Gastroesophageal sphincter (tissue), 4 donors: ENCODE results near the gene TGFBR2. TPM values are rescaled to one million over a fixed set of nuclear protein-coding genes. Genes with fewer than 3 reads are reported as not detected.
A peak's percentile ranks its signal among the peaks of the same experiment; 100 is the strongest.

ENCODE experiments used
- ATAC-seq: fragments of 150-250 bp; one replicate; pipeline ENCODE4 v1.9.1; 2016; ENCODE audit warnings: mild to moderate bottlenecking, moderate library complexity
- H3K27ac ChIP-seq, 4 donors: fragments of 200-600 bp; sonication (generic) in 3 of 4; 1 replicate in 3 of 4; 2 replicates in 1 of 4; pipeline ENCODE4 v1.5.1; 2016 to 2019
- H3K27me3 ChIP-seq: fragments of 200-600 bp; sonication (generic); one replicate; pipeline ENCODE4 v1.5.1; 2019
- H3K36me3 ChIP-seq, 2 donors: fragments of 200-600 bp; sonication (generic); one replicate each; pipeline ENCODE4 v1.5.1; 2019; ENCODE audit warnings: control low read depth in 1 of 2
- H3K4me1 ChIP-seq, 3 donors: fragments of 200-600 bp; sonication (generic); 1 replicate in 2 of 3; 2 replicates in 1 of 3; pipeline ENCODE4 v1.5.1; 2016 to 2019; ENCODE audit warnings: control low read depth in 2 of 3
- H3K4me3 ChIP-seq, 2 donors: fragments of 200-600 bp; sonication (generic); one replicate each; pipeline ENCODE4 v1.5.1; 2019; ENCODE audit warnings: mild to moderate bottlenecking in 1 of 2, moderate library complexity in 1 of 2
- H3K9me3 ChIP-seq, 3 donors: fragments of 200-600 bp; sonication (generic); one replicate each; pipeline ENCODE4 v1.5.1; 2017 to 2019; ENCODE audit warnings: control low read depth in 2 of 3
- CTCF ChIP-seq, 4 experiments: fragments of 200-600 bp in 2 of 4; fragments of 450-650 bp in 2 of 4; sonication (generic) in 1 of 4; IDR thresholded peaks; one replicate each; pipeline ENCODE4 v1.5.1; 2017 to 2019; ENCODE audit warnings: antibody characterized with exemption in 4 of 4, mild to moderate bottlenecking in 2 of 4, moderate library complexity in 2 of 4
- EP300 ChIP-seq: sonication (generic); formaldehyde crosslinking; IDR thresholded peaks from one replicate; pipeline ENCODE4 v1.6.1; 2017; ENCODE audit warnings: antibody characterized with exemption, mild to moderate bottlenecking
- POLR2A ChIP-seq, 2 donors: fragments of 450-650 bp; IDR thresholded peaks; one replicate each; pipeline ENCODE4 v1.6.1; 2017; ENCODE audit warnings: antibody characterized with exemption in 2 of 2, mild to moderate bottlenecking in 2 of 2, moderate library complexity in 1 of 2
- POLR2AphosphoS5 ChIP-seq: sonication (generic); formaldehyde crosslinking; IDR thresholded peaks from one replicate; pipeline ENCODE4 v1.6.1; 2017; ENCODE audit warnings: antibody characterized with exemption
- WGBS, 2 donors: methylation state at CpG; one replicate each; pipeline ENCODE4 v1.1.5; 2018; ENCODE audit warnings: low coverage in 1 of 2; 5-methylcytosine and 5-hydroxymethylcytosine counted together
- total RNA-seq, 4 donors: library from RNA; depleted of rRNA; stranded (reverse); fragments of >200 nt; gene quantifications; one replicate each; pipeline ENCODE4 v1.1.0, GENCODE V29; 2016

The TGFBR2 gene
- total RNA-seq, 4 donors from 2014 or later: 174 to 297 (median 231) TPM

GRCh38 chr3:30610702-30611368 is 4.4 kb downstream of the TGFBR2 start:
- Histone ChIP-seq H3K36me3 (no peaks in the 10 kb centered on the region), H3K4me1 (peaks cover 15 to 83% (median 18%) of the 10 kb centered on the region in 3 donors), H3K9me3 (no peaks in the 10 kb centered on the region), H3K4me3 (peak overlapping the region; percentile 1 to 99), H3K27me3 (no peaks in the 10 kb centered on the region), H3K27ac (peak overlapping the region; percentile 45 to 100 (median 81))
- no peak for ATAC-seq
- 52 to 59% methylated on average over 3 of the region's 3 CpGs for WGBS, 2 donors
- TF ChIP-seq CTCF (IDR thresholded peaks at IDR 0.05) (no peak), POLR2AphosphoS5 (no peak), EP300 (no peak), POLR2A (IDR thresholded peaks at IDR 0.05) (no peak)

- WGBS, 2 donors: 60 to 69% methylated on average over 5 to 7 of the region's 7 CpGs
- Histone ChIP-seq H3K4me1 (peaks cover 19 to 90% (median 22%) of the 10 kb centered on the region in 3 donors), H3K9me3 (no peaks in the 10 kb centered on the region), H3K4me3 (peak overlapping the region; percentile 9 to 99), H3K27ac (peak overlapping the region; percentile 26 to 100 (median 80)), H3K27me3 (no peaks in the 10 kb centered on the region), H3K36me3 (no peaks in the 10 kb centered on the region)
- peak; percentile 42 for ATAC-seq
- no peak for TF ChIP-seq EP300
- TF ChIP-seq CTCF (IDR thresholded peaks at IDR 0.05): no peak
- TF ChIP-seq POLR2AphosphoS5: no peak
- no peak for TF ChIP-seq POLR2A (IDR thresholded peaks at IDR 0.05)
These were observed 5.4 kb downstream of the TGFBR2 start for GRCh38 chr3:30611613-30612436.

- no peaks in the 10 kb centered on the region for H3K36me3 ChIP-seq
- 63 to 77% methylated on average over 3 of the region's 3 CpGs for WGBS, 2 donors
- peak overlapping the region in 1 of 2 donors; percentile 8 for H3K4me3 ChIP-seq
- H3K9me3 ChIP-seq: no peaks in the 10 kb centered on the region
- H3K27me3 ChIP-seq: no peaks in the 10 kb centered on the region
- TF ChIP-seq POLR2AphosphoS5: no peak
- TF ChIP-seq EP300: no peak
- TF ChIP-seq CTCF (IDR thresholded peaks at IDR 0.05): no peak
- no peak for TF ChIP-seq POLR2A (IDR thresholded peaks at IDR 0.05)
- H3K4me1 ChIP-seq: peaks cover 19 to 97% (median 22%) of the 10 kb centered on the region in 3 donors
- no peak for ATAC-seq
- H3K27ac ChIP-seq: peak overlapping the region in 3 of 4 donors; percentile 60 to 100 (median 99)
These were observed 6.2 kb downstream of the TGFBR2 start for GRCh38 chr3:30612437-30613132.

GRCh38 chr3:30613133-30613825 is 6.9 kb downstream of the TGFBR2 start:
- Histone ChIP-seq H3K9me3 (no peaks in the 10 kb centered on the region), H3K4me3 (no peak overlapping the region), H3K4me1 (peaks cover 19 to 99% (median 22%) of the 10 kb centered on the region in 3 donors), H3K27me3 (no peaks in the 10 kb centered on the region), H3K36me3 (no peaks in the 10 kb centered on the region), H3K27ac (peak overlapping the region; percentile 25 to 100 (median 66))
- WGBS, 2 donors: 71% methylated on average over 3 of the region's 3 CpGs; no CpG with 5 or more reads in 1 of the 2 donors
- ATAC-seq: no peak
- TF ChIP-seq EP300 (no peak), POLR2AphosphoS5 (no peak), CTCF (IDR thresholded peaks at IDR 0.05) (no peak), POLR2A (IDR thresholded peaks at IDR 0.05) (no peak)
